NCI-H2196 (cell line): ENCODE measurements around the gene CCDC87.
"Not testable (repeated sequence)": the region's sequence is repeated elsewhere in the genome, so short reads cannot be mapped to it uniquely, and the experiment has no call there.

ENCODE experiments used
- DNase-seq: peaks from one replicate; lab custom pipeline; 2025; ENCODE audit not compliant: unreplicated experiment; lab: John Stamatoyannopoulos, UW

CCDC87 gene

GRCh38 chr11:66617155-66617834 is 24.4 kb upstream of the CCDC87 start:
- DNase-seq, result no peak

- peak; percentile 100 for DNase-seq
Observed at GRCh38 chr11:66616379-66617154, 23.7 kb upstream of the CCDC87 start, which contains the start of gene RBM14. TSS of gene RBM14 (plus strand) at chr11:66616630. CDS start at chr11:66616721, 91 bp downstream.

- DNase-seq, result peak; percentile 19
Observed at GRCh38 chr11:66614073-66614472, 21.2 kb upstream of the CCDC87 start.

GRCh38 chr11:66612458-66612857 is 19.6 kb upstream of the CCDC87 start:
- no peak for DNase-seq

GRCh38 chr11:66609721-66610617 is 17.1 kb upstream of the CCDC87 start:
- DNase-seq, result no peak

GRCh38 chr11:66607126-66607834 is 14.4 kb upstream of the CCDC87 start:
- DNase-seq, result peak; percentile 27

- not testable (repeated sequence) for DNase-seq
Observed at GRCh38 chr11:66606608-66607007, 13.7 kb upstream of the CCDC87 start.

GRCh38 chr11:66604155-66604554 is 11.3 kb upstream of the CCDC87 start:
- no peak for DNase-seq

GRCh38 chr11:66603072-66603471 is 10.2 kb upstream of the CCDC87 start:
- DNase-seq, result no peak

- DNase-seq, result no peak
Observed at GRCh38 chr11:66600631-66601233, 7.9 kb upstream of the CCDC87 start.

- no peak for DNase-seq
Observed at GRCh38 chr11:66600219-66600618, 7.4 kb upstream of the CCDC87 start.

- no peak for DNase-seq
Observed at GRCh38 chr11:66598993-66599392, 6.1 kb upstream of the CCDC87 start.

- DNase-seq, result peak; percentile 37
Observed at GRCh38 chr11:66595245-66595904, 2.5 kb upstream of the CCDC87 start.

GRCh38 chr11:66593650-66594049 is 787 bp upstream of the CCDC87 start:
- no peak for DNase-seq

- DNase-seq, result no peak
Observed at GRCh38 chr11:66593303-66593635, 406 bp upstream of the CCDC87 start.

- no peak for DNase-seq
Observed at GRCh38 chr11:66591175-66591574, 1.7 kb downstream of the CCDC87 start.

- no peak for DNase-seq
Observed at GRCh38 chr11:66589996-66590675, 2.7 kb downstream of the CCDC87 start.

- not testable (repeated sequence) for DNase-seq
Observed at GRCh38 chr11:66589315-66589714, 3.5 kb downstream of the CCDC87 start.

GRCh38 chr11:66586136-66586535 is 6.7 kb downstream of the CCDC87 start:
- no peak for DNase-seq
